GM12878 (cell line): Measurements from ENCODE around the gene CCDC85A.

Source experiments
- EZH2 ChIP-seq: IDR thresholded peaks from 2 replicates; pipeline ENCODE4 v1.6.1; 2012; ENCODE audit warnings: low read depth, mild to moderate bottlenecking, control low read depth, inconsistent platforms, low read length, borderline replicate concordance; ENCODE audit not compliant: control insufficient read depth
- MEF2A ChIP-seq: IDR thresholded peaks from 2 replicates; pipeline ENCODE4 v1.6.1; 2011; ENCODE audit warnings: low read depth, mild to moderate bottlenecking, low read length, moderate library complexity; ENCODE audit not compliant: insufficient read depth
- POLR2AphosphoS5 ChIP-seq: IDR thresholded peaks from 2 replicates; pipeline ENCODE4 v1.6.1; 2011; ENCODE audit warnings: mild to moderate bottlenecking, low read length, inconsistent platforms
- RAD21 ChIP-seq: IDR thresholded peaks from 2 replicates; pipeline ENCODE4 v1.6.1; 2011; ENCODE audit warnings: mild to moderate bottlenecking, low read depth, low read length, moderate library complexity; ENCODE audit not compliant: insufficient read depth
- TF ChIP-seq, protein P1 (sequence below): IDR thresholded peaks from 2 replicates; pipeline ENCODE4 v1.6.1; 2011; ENCODE audit warnings: borderline replicate concordance, low read depth, mild to moderate bottlenecking, moderate library complexity, low read length; ENCODE audit not compliant: insufficient read depth, poor library complexity, severe bottlenecking
- TF ChIP-seq, protein P2 (sequence below), 3 experiments: IDR thresholded peaks in 2 of 3; conservative IDR thresholded peaks in 1 of 3; 2 replicates each; pipeline ENCODE4 v1.5.1; 2011; ENCODE audit warnings: low read depth in 3 of 3, low read length in 3 of 3, mild to moderate bottlenecking in 3 of 3, control low read depth in 2 of 3, moderate library complexity in 2 of 3, inconsistent platforms in 1 of 3, mixed read lengths in 1 of 3; ENCODE audit not compliant: control insufficient read depth in 2 of 3, insufficient read depth in 1 of 3; ENCODE audit errors: extremely low read depth in 1 of 3

DNA sequence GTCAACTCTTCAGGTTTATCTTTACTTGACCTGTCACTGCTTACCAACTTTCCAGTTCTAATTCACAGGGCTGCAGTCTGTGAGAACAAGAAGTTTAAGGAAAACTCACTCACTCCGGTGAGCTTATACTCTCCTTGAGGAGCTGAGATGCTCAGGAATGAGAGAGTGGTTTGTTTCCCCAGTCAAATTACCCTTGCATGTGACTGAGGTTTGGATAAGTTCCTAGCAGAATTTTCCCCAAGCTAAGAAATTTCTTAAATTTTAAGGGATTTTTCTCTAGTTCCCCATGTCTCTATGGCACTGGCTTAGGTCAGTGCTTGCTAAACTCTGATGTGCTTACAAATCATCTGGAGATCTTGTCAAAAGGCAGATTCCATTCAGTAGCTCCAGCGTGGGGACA, 12.8 kb upstream of the CCDC85A start:
- TF ChIP-seq, protein P1, sequence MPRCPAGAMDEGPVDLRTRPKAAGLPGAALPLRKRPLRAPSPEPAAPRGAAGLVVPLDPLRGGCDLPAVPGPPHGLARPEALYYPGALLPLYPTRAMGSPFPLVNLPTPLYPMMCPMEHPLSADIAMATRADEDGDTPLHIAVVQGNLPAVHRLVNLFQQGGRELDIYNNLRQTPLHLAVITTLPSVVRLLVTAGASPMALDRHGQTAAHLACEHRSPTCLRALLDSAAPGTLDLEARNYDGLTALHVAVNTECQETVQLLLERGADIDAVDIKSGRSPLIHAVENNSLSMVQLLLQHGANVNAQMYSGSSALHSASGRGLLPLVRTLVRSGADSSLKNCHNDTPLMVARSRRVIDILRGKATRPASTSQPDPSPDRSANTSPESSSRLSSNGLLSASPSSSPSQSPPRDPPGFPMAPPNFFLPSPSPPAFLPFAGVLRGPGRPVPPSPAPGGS, result no peak
- no peak for TF ChIP-seq POLR2AphosphoS5
- TF ChIP-seq, protein P2, sequence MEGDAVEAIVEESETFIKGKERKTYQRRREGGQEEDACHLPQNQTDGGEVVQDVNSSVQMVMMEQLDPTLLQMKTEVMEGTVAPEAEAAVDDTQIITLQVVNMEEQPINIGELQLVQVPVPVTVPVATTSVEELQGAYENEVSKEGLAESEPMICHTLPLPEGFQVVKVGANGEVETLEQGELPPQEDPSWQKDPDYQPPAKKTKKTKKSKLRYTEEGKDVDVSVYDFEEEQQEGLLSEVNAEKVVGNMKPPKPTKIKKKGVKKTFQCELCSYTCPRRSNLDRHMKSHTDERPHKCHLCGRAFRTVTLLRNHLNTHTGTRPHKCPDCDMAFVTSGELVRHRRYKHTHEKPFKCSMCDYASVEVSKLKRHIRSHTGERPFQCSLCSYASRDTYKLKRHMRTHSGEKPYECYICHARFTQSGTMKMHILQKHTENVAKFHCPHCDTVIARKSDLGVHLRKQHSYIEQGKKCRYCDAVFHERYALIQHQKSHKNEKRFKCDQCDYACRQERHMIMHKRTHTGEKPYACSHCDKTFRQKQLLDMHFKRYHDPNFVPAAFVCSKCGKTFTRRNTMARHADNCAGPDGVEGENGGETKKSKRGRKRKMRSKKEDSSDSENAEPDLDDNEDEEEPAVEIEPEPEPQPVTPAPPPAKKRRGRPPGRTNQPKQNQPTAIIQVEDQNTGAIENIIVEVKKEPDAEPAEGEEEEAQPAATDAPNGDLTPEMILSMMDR (IDR thresholded peaks at IDR 0.05 in 2 of 3, conservative IDR thresholded peaks at IDR 0.05 in 1 of 3; ENCODE audit: control insufficient read depth in 2 of 3, extremely low read depth in 1 of 3, insufficient read depth in 1 of 3, low read depth in 3 of 3, low read length in 3 of 3), result no peak
- TF ChIP-seq EZH2, result no peak
- TF ChIP-seq MEF2A, result no peak
- no peak for TF ChIP-seq RAD21
